Adrenal gland (tissue), 12 donors: Measurements from ENCODE around the gene NHLH2. TPM values are rescaled to one million over a fixed set of nuclear protein-coding genes. Genes with fewer than 3 reads are reported as not detected.

Experiments used
- DNase-seq, 7 donors: peaks; one replicate each; pipeline ENCODE4 v3.0.0-alpha.2; 2019 to 2020
- H3K27ac ChIP-seq, 5 donors: fragments of 200-600 bp; sonication (generic) in 4 of 5; 1 replicate in 3 of 5; 2 replicates in 2 of 5; pipeline versions ENCODE4 v1.5.1 to v1.8.0; 2016 to 2020; ENCODE audit warnings: mild to moderate bottlenecking in 1 of 5
- H3K27me3 ChIP-seq: fragments of 200-600 bp; 2 replicates; pipeline ENCODE4 v1.8.0; 2021
- H3K36me3 ChIP-seq, 2 donors: fragments of 200-600 bp; replicated peaks in 1 of 2; 1 replicate in 1 of 2; 2 replicates in 1 of 2; pipeline versions ENCODE4 v1.5.1 to v1.8.0; 2018 to 2022
- H3K4me1 ChIP-seq, 2 donors: fragments of 200-600 bp; replicated peaks in 1 of 2; 1 replicate in 1 of 2; 2 replicates in 1 of 2; pipeline versions ENCODE4 v1.5.1 to v1.8.0; 2018 to 2021
- H3K4me3 ChIP-seq, 4 donors: fragments of 200-600 bp; sonication (generic) in 3 of 4; one replicate each; pipeline ENCODE4 v1.5.1; 2016 to 2018
- H3K9me3 ChIP-seq, 3 donors: fragments of 200-600 bp; sonication (generic) in 1 of 3; replicated peaks in 1 of 3; 1 replicate in 2 of 3; 2 replicates in 1 of 3; pipeline versions ENCODE4 v1.5.1 to v1.8.0; 2016 to 2021
- POLR2A ChIP-seq, 2 donors: fragments of 450-650 bp; IDR thresholded peaks; one replicate each; pipeline ENCODE4 v1.6.1; 2017; ENCODE audit warnings: antibody characterized with exemption in 2 of 2, mild to moderate bottlenecking in 2 of 2, moderate library complexity in 1 of 2
- WGBS, 4 donors: extraction: QIAGEN DNeasy Blood & Tissue Kit in 2 of 4; methylation state at CpG; one replicate each; pipeline versions ENCODE4 v1.1.5 to v1.1.7; 2013 to 2017; 5-methylcytosine and 5-hydroxymethylcytosine counted together
- intact Hi-C, 2 donors: fragments of 100-400 bp; cut with DNase I; formaldehyde crosslinking; loops; one replicate each; pipeline versions ENCODE4 v1.14.1 to v1.15.0; 2022 to 2023
- polyA plus RNA-seq, 3 donors: library from polyadenylated mRNA; stranded (reverse); fragments of 200-250 nt in 2 of 3; fragments of 350-450 nt in 1 of 3; fragmentation: Illumina TruSeq in 1 of 3; extraction: RNeasy Lipid Tissue Mini Kit (QIAGEN cat#74804) in 1 of 3; gene quantifications; one replicate each; pipeline ENCODE4 v1.2.3, GENCODE V29; 2013 to 2014
- total RNA-seq, 9 donors: library from RNA; depleted of rRNA in 4 of 9; stranded (reverse); fragments of >200 nt in 4 of 9; fragments of 120-200 nt in 1 of 9; fragmentation: NEBNext Ultra II Directional in 1 of 9; extraction: Animal tissue kit (Norgen Biotek cat#: 25700) in 1 of 9; gene quantifications; one replicate each; pipeline versions ENCODE4 v1.1.0 to v1.2.4, GENCODE V29; 2013 to 2023
- TF ChIP-seq, protein P1 (sequence below), 6 experiments: fragments of 450-650 bp in 4 of 6; fragments of 200-600 bp in 2 of 6; sonication (generic) in 1 of 6; IDR thresholded peaks; 1 replicate in 5 of 6; 2 replicates in 1 of 6; pipeline versions ENCODE4 v1.5.1 to v1.8.0; 2016 to 2021; ENCODE audit warnings: antibody characterized with exemption in 6 of 6, mild to moderate bottlenecking in 2 of 6, moderate library complexity in 1 of 6
- donor health status: healthy with polysubstance abuse.
- donor health status: Bipolar disorder and iron deficiency.
- donor health status: DM: yes; HTN: yes; CAD: no.
- donor health status: DM: no; HTN: no; CAD: no.
- donor health status: DM: no; HTN: no; CAD: no.
- donor health status: DM: yes; HTN: yes; CAD: no.

NHLH2 gene
- total and polyA plus RNA-seq, 12 donors, result not detected

GRCh38 chr1:115802416-115802815 lies 38.5 kb downstream of the NHLH2 start:
- intact Hi-C loops, result no loop called here
- TF ChIP-seq, protein P1, sequence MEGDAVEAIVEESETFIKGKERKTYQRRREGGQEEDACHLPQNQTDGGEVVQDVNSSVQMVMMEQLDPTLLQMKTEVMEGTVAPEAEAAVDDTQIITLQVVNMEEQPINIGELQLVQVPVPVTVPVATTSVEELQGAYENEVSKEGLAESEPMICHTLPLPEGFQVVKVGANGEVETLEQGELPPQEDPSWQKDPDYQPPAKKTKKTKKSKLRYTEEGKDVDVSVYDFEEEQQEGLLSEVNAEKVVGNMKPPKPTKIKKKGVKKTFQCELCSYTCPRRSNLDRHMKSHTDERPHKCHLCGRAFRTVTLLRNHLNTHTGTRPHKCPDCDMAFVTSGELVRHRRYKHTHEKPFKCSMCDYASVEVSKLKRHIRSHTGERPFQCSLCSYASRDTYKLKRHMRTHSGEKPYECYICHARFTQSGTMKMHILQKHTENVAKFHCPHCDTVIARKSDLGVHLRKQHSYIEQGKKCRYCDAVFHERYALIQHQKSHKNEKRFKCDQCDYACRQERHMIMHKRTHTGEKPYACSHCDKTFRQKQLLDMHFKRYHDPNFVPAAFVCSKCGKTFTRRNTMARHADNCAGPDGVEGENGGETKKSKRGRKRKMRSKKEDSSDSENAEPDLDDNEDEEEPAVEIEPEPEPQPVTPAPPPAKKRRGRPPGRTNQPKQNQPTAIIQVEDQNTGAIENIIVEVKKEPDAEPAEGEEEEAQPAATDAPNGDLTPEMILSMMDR (IDR thresholded peaks at IDR 0.05), result no peak
- TF ChIP-seq POLR2A (IDR thresholded peaks at IDR 0.05), result no peak
- no peak overlapping the region for H3K4me3 ChIP-seq
- H3K9me3 ChIP-seq, result no peaks in the 10 kb centered on the region
- H3K27me3 ChIP-seq, result no peaks in the 10 kb centered on the region
- no peaks in the 10 kb centered on the region for H3K36me3 ChIP-seq
- 81 to 86% (median 84%) methylated on average over 2 of the region's 2 CpGs for WGBS, 4 donors
- H3K4me1 ChIP-seq, result no peaks in the 10 kb centered on the region
- no peak for DNase-seq
- H3K27ac ChIP-seq, result no peak overlapping the region

DNA sequence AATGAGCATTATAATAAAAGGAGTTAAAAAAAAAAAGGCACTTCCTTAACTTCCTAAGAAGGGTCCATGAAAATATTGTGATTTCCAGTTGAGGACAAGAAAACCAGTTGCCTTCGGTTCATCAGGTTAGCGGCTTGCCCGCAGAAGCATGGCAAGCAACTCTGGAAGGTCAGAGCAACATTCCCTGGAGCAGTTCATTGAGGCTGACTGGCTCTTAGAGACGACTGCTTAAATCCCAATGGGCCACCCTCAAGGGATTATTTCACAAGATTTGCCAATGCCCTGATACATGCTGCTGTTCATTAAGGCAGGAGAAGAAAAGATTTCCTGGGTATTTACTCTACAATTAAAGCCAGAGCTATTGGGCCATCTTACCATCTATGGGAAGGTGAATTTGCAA lies 43.4 kb downstream of the NHLH2 start:
- intact Hi-C loops, result no loop called here
- no peaks in the 10 kb centered on the region for H3K36me3 ChIP-seq
- 76 to 89% (median 87%) methylated on average over 4 of the region's 4 CpGs for WGBS, 4 donors

GRCh38 chr1:115796897-115797296 lies 44.0 kb downstream of the NHLH2 start:
- Histone ChIP-seq H3K4me3 (no peak overlapping the region), H3K36me3 (no peaks in the 10 kb centered on the region), H3K9me3 (no peaks in the 10 kb centered on the region), H3K27me3 (peaks cover 16% of the 10 kb centered on the region), H3K4me1 (no peaks in the 10 kb centered on the region), H3K27ac (no peak overlapping the region)
- 59 to 63% (median 60%) methylated on average over 5 of the region's 5 CpGs for WGBS, 4 donors
- intact Hi-C loops, result no loop called here
- TF ChIP-seq, protein P1 (IDR thresholded peaks at IDR 0.05), result no peak
- TF ChIP-seq POLR2A (IDR thresholded peaks at IDR 0.05), result no peak
- DNase-seq, result no peak

More for the DNA sequence above, 43.4 kb downstream of the NHLH2 start:
- Histone ChIP-seq H3K27ac (no peak overlapping the region), H3K4me1 (no peaks in the 10 kb centered on the region), H3K9me3 (no peaks in the 10 kb centered on the region), H3K27me3 (peaks cover 16% of the 10 kb centered on the region), H3K4me3 (no peak overlapping the region)
- TF ChIP-seq, protein P1 (IDR thresholded peaks at IDR 0.05), result no peak
- TF ChIP-seq POLR2A (IDR thresholded peaks at IDR 0.05), result no peak
- no peak for DNase-seq

GRCh38 chr1:115796036-115796435 lies 44.9 kb downstream of the NHLH2 start:
- DNase-seq, result no peak
- H3K4me3 ChIP-seq, result no peak overlapping the region
- H3K36me3 ChIP-seq, result no peaks in the 10 kb centered on the region
- intact Hi-C loops, result no loop called here
- peaks cover 16% of the 10 kb centered on the region for H3K27me3 ChIP-seq
- TF ChIP-seq POLR2A (IDR thresholded peaks at IDR 0.05), result no peak
- TF ChIP-seq, protein P1 (IDR thresholded peaks at IDR 0.05), result no peak
- no peaks in the 10 kb centered on the region for H3K4me1 ChIP-seq
- H3K27ac ChIP-seq, result no peak overlapping the region
- no peaks in the 10 kb centered on the region for H3K9me3 ChIP-seq
- 75 to 82% (median 79%) methylated on average over 6 of the region's 6 CpGs for WGBS, 4 donors
